Gastroesophageal sphincter (tissue), 4 donors: ENCODE measurements around the gene SUSD6. TPM values are rescaled to one million over a fixed set of nuclear protein-coding genes. Genes with fewer than 3 reads are reported as not detected.
"Not testable (repeated sequence)": the region's sequence is repeated elsewhere in the genome, so short reads cannot be mapped to it uniquely, and the experiment has no call there.

Experiments
- ATAC-seq: fragments of 150-250 bp; one replicate; pipeline ENCODE4 v1.9.1; 2016; ENCODE audit warnings: mild to moderate bottlenecking, moderate library complexity
- H3K27ac ChIP-seq, 4 donors: fragments of 200-600 bp; sonication (generic) in 3 of 4; 1 replicate in 3 of 4; 2 replicates in 1 of 4; pipeline ENCODE4 v1.5.1; 2016 to 2019
- H3K27me3 ChIP-seq: fragments of 200-600 bp; sonication (generic); one replicate; pipeline ENCODE4 v1.5.1; 2019
- H3K36me3 ChIP-seq, 2 donors: fragments of 200-600 bp; sonication (generic); one replicate each; pipeline ENCODE4 v1.5.1; 2019; ENCODE audit warnings: control low read depth in 1 of 2
- H3K4me1 ChIP-seq, 3 donors: fragments of 200-600 bp; sonication (generic); 1 replicate in 2 of 3; 2 replicates in 1 of 3; pipeline ENCODE4 v1.5.1; 2016 to 2019; ENCODE audit warnings: control low read depth in 2 of 3
- H3K4me3 ChIP-seq, 2 donors: fragments of 200-600 bp; sonication (generic); one replicate each; pipeline ENCODE4 v1.5.1; 2019; ENCODE audit warnings: mild to moderate bottlenecking in 1 of 2, moderate library complexity in 1 of 2
- H3K9me3 ChIP-seq, 3 donors: fragments of 200-600 bp; sonication (generic); one replicate each; pipeline ENCODE4 v1.5.1; 2017 to 2019; ENCODE audit warnings: control low read depth in 2 of 3
- CTCF ChIP-seq, 4 experiments: fragments of 200-600 bp in 2 of 4; fragments of 450-650 bp in 2 of 4; sonication (generic) in 1 of 4; IDR thresholded peaks; one replicate each; pipeline ENCODE4 v1.5.1; 2017 to 2019; ENCODE audit warnings: antibody characterized with exemption in 4 of 4, mild to moderate bottlenecking in 2 of 4, moderate library complexity in 2 of 4
- EP300 ChIP-seq: sonication (generic); formaldehyde crosslinking; IDR thresholded peaks from one replicate; pipeline ENCODE4 v1.6.1; 2017; ENCODE audit warnings: antibody characterized with exemption, mild to moderate bottlenecking
- POLR2A ChIP-seq, 2 donors: fragments of 450-650 bp; IDR thresholded peaks; one replicate each; pipeline ENCODE4 v1.6.1; 2017; ENCODE audit warnings: antibody characterized with exemption in 2 of 2, mild to moderate bottlenecking in 2 of 2, moderate library complexity in 1 of 2
- POLR2AphosphoS5 ChIP-seq: sonication (generic); formaldehyde crosslinking; IDR thresholded peaks from one replicate; pipeline ENCODE4 v1.6.1; 2017; ENCODE audit warnings: antibody characterized with exemption
- WGBS, 2 donors: methylation state at CpG; one replicate each; pipeline ENCODE4 v1.1.5; 2018; ENCODE audit warnings: low coverage in 1 of 2; 5-methylcytosine and 5-hydroxymethylcytosine counted together
- total RNA-seq, 4 donors: library from RNA; depleted of rRNA; stranded (reverse); fragments of >200 nt; gene quantifications; one replicate each; pipeline ENCODE4 v1.1.0, GENCODE V29; 2016

Gene SUSD6
- total RNA-seq, 4 donors from 2014 or later, result 24.4 to 40.6 (median 38.5) TPM

- TF ChIP-seq POLR2A (IDR thresholded peaks at IDR 0.05), result no peak
- TF ChIP-seq EP300, result no peak
- TF ChIP-seq POLR2AphosphoS5, result no peak
- TF ChIP-seq CTCF (IDR thresholded peaks at IDR 0.05), result no peak
- Histone ChIP-seq H3K27me3 (no peaks in the 10 kb centered on the region), H3K4me3 (no peak overlapping the region), H3K36me3 (no peaks in the 10 kb centered on the region), H3K27ac (no peak overlapping the region), H3K9me3 (no peaks in the 10 kb centered on the region), H3K4me1 (peaks cover 0 to 36% (median 9%) of the 10 kb centered on the region in 3 donors)
- no peak for ATAC-seq
- 83 to 94% methylated on average over 2 of the region's 4 CpGs for WGBS, 2 donors
Observed at GRCh38 chr14:69720912-69721311, 109.5 kb downstream of the SUSD6 start.

DNA sequence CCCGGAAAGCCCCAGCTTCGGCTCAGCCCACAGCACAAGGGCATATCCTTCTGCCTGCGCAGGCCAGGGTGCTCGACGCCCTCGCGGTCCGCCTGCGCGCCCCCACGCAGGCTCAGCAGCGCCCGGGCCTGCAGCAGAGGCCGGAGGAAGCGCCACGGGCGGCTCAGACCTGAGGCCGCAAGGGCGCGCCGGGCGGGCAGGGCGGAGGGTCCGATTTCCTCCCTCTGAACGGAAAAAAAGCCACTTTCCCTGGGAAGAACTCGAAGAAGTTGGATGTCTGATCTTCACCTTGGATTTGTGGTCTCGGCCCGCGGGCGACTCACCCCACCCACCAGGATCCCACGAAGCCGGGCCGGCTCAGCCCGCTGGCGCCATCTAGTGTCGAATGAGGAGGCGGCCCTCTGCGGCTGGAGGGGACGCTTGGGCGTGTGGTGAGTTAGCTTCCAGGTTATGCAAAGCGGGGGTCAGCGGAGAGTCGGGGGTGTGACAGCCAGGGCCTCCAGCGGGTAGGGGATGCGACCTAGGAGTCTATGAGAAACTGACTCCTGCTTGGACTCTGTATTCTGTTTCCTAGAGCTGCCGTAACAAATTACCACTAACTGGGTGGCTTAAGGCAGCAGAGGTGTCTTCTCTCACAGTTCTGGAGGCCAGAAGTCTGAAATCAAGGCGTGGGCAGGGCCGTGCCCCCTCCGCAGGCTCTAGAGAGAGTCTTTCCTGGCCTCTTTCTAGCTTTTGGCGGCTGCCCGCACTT lies 115.5 kb downstream of the SUSD6 start:
- Histone ChIP-seq H3K4me3 (peak overlapping the region; percentile 28 to 51), H3K27me3 (no peaks in the 10 kb centered on the region), H3K27ac (peak overlapping the region in 3 of 4 donors; percentile 48 to 75 (median 57)), H3K4me1 (peaks cover 0 to 18% (median 3%) of the 10 kb centered on the region in 3 donors), H3K9me3 (no peaks in the 10 kb centered on the region), H3K36me3 (no peaks in the 10 kb centered on the region)
- peak; percentile 90 for ATAC-seq
- no peak for TF ChIP-seq EP300
- peak in 3 of 4 experiments; percentile 95 to 98 (median 97) for TF ChIP-seq CTCF (IDR thresholded peaks at IDR 0.05)
- TF ChIP-seq POLR2AphosphoS5, result no peak
- no peak for TF ChIP-seq POLR2A (IDR thresholded peaks at IDR 0.05)
- 19 to 33% methylated on average over 4 to 5 of the region's 51 CpGs for WGBS, 2 donors

- Histone ChIP-seq H3K9me3 (no peaks in the 10 kb centered on the region), H3K27me3 (peaks cover 2% of the 10 kb centered on the region), H3K4me1 (peaks cover 0 to 18% (median 3%) of the 10 kb centered on the region in 3 donors), H3K4me3 (no peak overlapping the region), H3K27ac (peak overlapping the region in 2 of 4 donors; percentile 20 to 75), H3K36me3 (no peaks in the 10 kb centered on the region)
- ATAC-seq, result no peak
- no peak for TF ChIP-seq EP300
- no peak for TF ChIP-seq CTCF (IDR thresholded peaks at IDR 0.05)
- 68% methylated on average over 3 of the region's 4 CpGs; no CpG with 5 or more reads in 1 of the 2 donors for WGBS, 2 donors
Observed at GRCh38 chr14:69727860-69728259, 116.5 kb downstream of the SUSD6 start.

GRCh38 chr14:69731919-69732598 lies 120.7 kb downstream of the SUSD6 start:
- not testable (repeated sequence) for ATAC-seq

GRCh38 chr14:69736405-69736804 lies 125.0 kb downstream of the SUSD6 start:
- H3K4me3 ChIP-seq, H3K27ac ChIP-seq, ATAC-seq, H3K4me1 ChIP-seq, H3K9me3 ChIP-seq, H3K36me3 ChIP-seq: not testable (repeated sequence)
- WGBS, 2 donors, result 72 to 79% methylated on average over 3 of the region's 4 CpGs
- peaks cover 16% of the 10 kb centered on the region for H3K27me3 ChIP-seq

More at GRCh38 chr14:69731919-69732598, 120.7 kb downstream of the SUSD6 start:
- 89 to 90% methylated on average over 2 to 8 of the region's 8 CpGs for WGBS, 2 donors
- not testable (repeated sequence) for H3K4me3 ChIP-seq, H3K9me3 ChIP-seq, H3K27ac ChIP-seq, H3K4me1 ChIP-seq, H3K36me3 ChIP-seq
- peaks cover 16% of the 10 kb centered on the region for H3K27me3 ChIP-seq

GRCh38 chr14:69741055-69741454 lies 129.7 kb downstream of the SUSD6 start:
- 86 to 100% methylated on average over 1 of the region's 1 CpG for WGBS, 2 donors
- H3K4me3 ChIP-seq, result no peak overlapping the region
- ATAC-seq, result no peak
- no peak for TF ChIP-seq POLR2AphosphoS5
- TF ChIP-seq EP300, result no peak
- TF ChIP-seq CTCF (IDR thresholded peaks at IDR 0.05), result no peak
- TF ChIP-seq POLR2A (IDR thresholded peaks at IDR 0.05), result no peak
- no peaks in the 10 kb centered on the region for H3K4me1 ChIP-seq
- H3K9me3 ChIP-seq, result no peaks in the 10 kb centered on the region
- no peaks in the 10 kb centered on the region for H3K36me3 ChIP-seq
- no peak overlapping the region for H3K27ac ChIP-seq
- H3K27me3 ChIP-seq, result no peaks in the 10 kb centered on the region
